Neural progenitor cell (in vitro differentiated cells): ENCODE data around the gene IGHMBP2. TPM values are rescaled to one million over a fixed set of nuclear protein-coding genes. Genes with fewer than 3 reads are reported as not detected.

Source experiments
- DNase-seq: peaks from one replicate; pipeline ENCODE4 v3.0.0-alpha.2; 2016; ENCODE audit warnings: low spot score
- H2AFZ ChIP-seq: fragments of 200-600 bp; sonication (generic); replicated peaks from 2 replicates; pipeline ENCODE4 v1.6.1; 2016; ENCODE audit warnings: antibody characterized with exemption
- H3F3A ChIP-seq: fragments of 200-600 bp; sonication (generic); 2 replicates; pipeline ENCODE4 v1.6.1; 2016; ENCODE audit warnings: antibody characterized with exemption, low read depth
- H3K27ac ChIP-seq: fragments of 200-600 bp; sonication (generic); 2 replicates; pipeline ENCODE4 v1.5.1; 2016; ENCODE audit warnings: mild to moderate bottlenecking
- H3K27me3 ChIP-seq: fragments of 200-600 bp; sonication (generic); 2 replicates; pipeline ENCODE4 v1.6.1; 2016; ENCODE audit warnings: mild to moderate bottlenecking, moderate library complexity
- H3K36me3 ChIP-seq: fragments of 200-600 bp; sonication (generic); 2 replicates; pipeline ENCODE4 v1.5.1; 2016
- H3K4me1 ChIP-seq: fragments of 200-600 bp; sonication (generic); 2 replicates; pipeline ENCODE4 v1.6.1; 2016; ENCODE audit warnings: mixed run types
- H3K4me2 ChIP-seq: fragments of 200-600 bp; sonication (generic); 2 replicates; pipeline ENCODE4 v1.6.1; 2016
- H3K4me3 ChIP-seq: fragments of 200-600 bp; sonication (generic); 2 replicates; pipeline ENCODE4 v1.5.1; 2016
- H3K79me2 ChIP-seq: fragments of 200-600 bp; sonication (generic); 2 replicates; pipeline ENCODE4 v1.6.1; 2016; ENCODE audit warnings: low read depth
- H3K9ac ChIP-seq: fragments of 200-600 bp; sonication (generic); 2 replicates; pipeline ENCODE4 v1.6.1; 2016
- H3K9me3 ChIP-seq: fragments of 200-600 bp; sonication (generic); 2 replicates; pipeline ENCODE4 v1.5.1; 2016; ENCODE audit warnings: low read depth
- H4K20me1 ChIP-seq: fragments of 200-600 bp; sonication (generic); 2 replicates; pipeline ENCODE4 v1.6.1; 2016; ENCODE audit warnings: low read depth
- H3K27ac Mint-ChIP-seq: 3 replicates; pipeline ENCODE4 v1.8.0; 2021; ENCODE audit warnings: mixed read lengths
- H3K27me3 Mint-ChIP-seq: 2 replicates; pipeline ENCODE4 v1.8.0; 2022; ENCODE audit warnings: low read depth, mild to moderate bottlenecking, inconsistent platforms, moderate library complexity, mixed read lengths; ENCODE audit not compliant: insufficient read depth
- H3K36me3 Mint-ChIP-seq: 3 replicates; pipeline ENCODE4 v1.8.0; 2021; ENCODE audit warnings: mixed read lengths
- H3K4me1 Mint-ChIP-seq: 3 replicates; pipeline ENCODE4 v1.8.0; 2021; ENCODE audit warnings: mixed read lengths
- H3K4me3 Mint-ChIP-seq: 3 replicates; pipeline ENCODE4 v1.8.0; 2021; ENCODE audit warnings: mild to moderate bottlenecking, moderate library complexity, mixed read lengths
- H3K9me3 Mint-ChIP-seq: 3 replicates; pipeline ENCODE4 v1.8.0; 2020; ENCODE audit warnings: mixed read lengths
- CTCF ChIP-seq: fragments of 200-600 bp; sonication (generic); IDR thresholded peaks from 2 replicates; pipeline ENCODE4 v1.5.1; 2017; ENCODE audit warnings: antibody characterized with exemption, mild to moderate bottlenecking
- EZH2 ChIP-seq: fragments of 200-600 bp; sonication (generic); IDR thresholded peaks from 2 replicates; pipeline ENCODE4 v1.6.1; 2017; ENCODE audit warnings: antibody characterized with exemption, mild to moderate bottlenecking, moderate library complexity
- EZH2phosphoT487 ChIP-seq: fragments of 200-600 bp; sonication (generic); IDR thresholded peaks from 2 replicates; pipeline ENCODE4 v1.6.1; 2017; ENCODE audit warnings: antibody characterized with exemption
- total RNA-seq: library from RNA; depleted of rRNA; stranded (reverse); fragments of >200 nt; gene quantifications from 2 replicates; pipeline ENCODE4 v1.2.3, GENCODE V29; 2015; ENCODE audit warnings: low replicate concordance

Gene IGHMBP2
- total RNA-seq, 1 donor from 2014 or later = 13.6 TPM

GRCh38 chr11:68968306-68969250 is 64.9 kb downstream of the IGHMBP2 start:
- Mint-ChIP-seq H3K27me3 (peaks cover 8% of the 10 kb centered on the region), H3K4me3 (no peak overlapping the region), H3K4me1 (peaks cover 2% of the 10 kb centered on the region), H3K36me3 (no peaks in the 10 kb centered on the region), H3K9me3 (peaks cover 7% of the 10 kb centered on the region), H3K27ac (no peak overlapping the region)
- Histone ChIP-seq H3K27ac (no peak overlapping the region), H3K79me2 (no peaks in the 10 kb centered on the region), H2AFZ (no peak overlapping the region), H3K9ac (no peak overlapping the region), H3K36me3 (no peaks in the 10 kb centered on the region), H3K27me3 (no peaks in the 10 kb centered on the region), H3K4me1 (no peaks in the 10 kb centered on the region), H3F3A (no peaks in the 10 kb centered on the region), H4K20me1 (no peaks in the 10 kb centered on the region), H3K4me2 (no peak overlapping the region), H3K4me3 (no peak overlapping the region), H3K9me3 (no peaks in the 10 kb centered on the region)
- DNase-seq = no peak
- TF ChIP-seq EZH2 = no peak
- TF ChIP-seq EZH2phosphoT487 = no peak
- no peak for TF ChIP-seq CTCF

GRCh38 chr11:68969386-68969785 is 65.7 kb downstream of the IGHMBP2 start:
- Mint-ChIP-seq H3K27ac (no peak overlapping the region), H3K9me3 (no peaks in the 10 kb centered on the region)
- H3K27me3 ChIP-seq = no peaks in the 10 kb centered on the region

GRCh38 chr11:68970921-68971636 is 67.4 kb downstream of the IGHMBP2 start:
- Histone ChIP-seq H3K9me3 (no peaks in the 10 kb centered on the region), H3K4me2 (no peak overlapping the region), H3F3A (no peaks in the 10 kb centered on the region), H2AFZ (no peak overlapping the region), H3K4me1 (no peaks in the 10 kb centered on the region), H4K20me1 (no peaks in the 10 kb centered on the region), H3K36me3 (no peaks in the 10 kb centered on the region), H3K79me2 (no peaks in the 10 kb centered on the region), H3K4me3 (no peak overlapping the region), H3K27ac (no peak overlapping the region), H3K27me3 (no peaks in the 10 kb centered on the region), H3K9ac (no peak overlapping the region)
- no peak for DNase-seq
- H3K4me1 Mint-ChIP-seq = peaks cover 5% of the 10 kb centered on the region
- H3K27ac Mint-ChIP-seq = no peak overlapping the region
- H3K36me3 Mint-ChIP-seq = no peaks in the 10 kb centered on the region
- H3K9me3 Mint-ChIP-seq = no peaks in the 10 kb centered on the region
- H3K27me3 Mint-ChIP-seq = peaks cover 9% of the 10 kb centered on the region
- TF ChIP-seq CTCF = no peak
- TF ChIP-seq EZH2phosphoT487 = no peak
- TF ChIP-seq EZH2 = no peak
- no peak overlapping the region for H3K4me3 Mint-ChIP-seq

More at GRCh38 chr11:68969386-68969785, 65.7 kb downstream of the IGHMBP2 start:
- no peaks in the 10 kb centered on the region for H3K36me3 ChIP-seq
- DNase-seq = no peak
- peaks cover 8% of the 10 kb centered on the region for H3K27me3 Mint-ChIP-seq
- no peak overlapping the region for H3K27ac ChIP-seq
- H3K36me3 Mint-ChIP-seq = no peaks in the 10 kb centered on the region
- no peak overlapping the region for H3K4me3 ChIP-seq
- H3F3A ChIP-seq = no peaks in the 10 kb centered on the region
- H3K9ac ChIP-seq = no peak overlapping the region
- no peak overlapping the region for H2AFZ ChIP-seq
- TF ChIP-seq CTCF = no peak
- TF ChIP-seq EZH2phosphoT487 = no peak
- no peak for TF ChIP-seq EZH2
- H3K4me3 Mint-ChIP-seq = no peak overlapping the region
- no peaks in the 10 kb centered on the region for H3K79me2 ChIP-seq
- H3K4me1 Mint-ChIP-seq = peaks cover 2% of the 10 kb centered on the region
- H3K4me1 ChIP-seq = no peaks in the 10 kb centered on the region
- no peaks in the 10 kb centered on the region for H4K20me1 ChIP-seq
- H3K9me3 ChIP-seq = no peaks in the 10 kb centered on the region
- no peak overlapping the region for H3K4me2 ChIP-seq
